HG02763 (cell line): ENCODE results near the gene ALDH18A1.
"Not testable (repeated sequence)": the region's sequence is repeated elsewhere in the genome, so short reads cannot be mapped to it uniquely, and the experiment has no call there.

Source experiments
- ATAC-seq: cut with Tn5 transposase; IDR thresholded peaks from one replicate; pipeline ENCODE4 v1.9.1; 2021; ENCODE audit warnings: mild to moderate bottlenecking, moderate library complexity; ENCODE audit not compliant: unreplicated experiment

Gene ALDH18A1

GRCh38 chr10:95651346-95652060, 5.0 kb downstream of the ALDH18A1 start:
- ATAC-seq = no peak

- ATAC-seq = no peak
Observed at GRCh38 chr10:95650232-95650631, 6.3 kb downstream of the ALDH18A1 start.

GRCh38 chr10:95648138-95648537, 8.4 kb downstream of the ALDH18A1 start:
- ATAC-seq = no peak

GRCh38 chr10:95646160-95646559, 10.4 kb downstream of the ALDH18A1 start:
- ATAC-seq = no peak

GRCh38 chr10:95644901-95645300, 11.6 kb downstream of the ALDH18A1 start:
- ATAC-seq = no peak

DNA sequence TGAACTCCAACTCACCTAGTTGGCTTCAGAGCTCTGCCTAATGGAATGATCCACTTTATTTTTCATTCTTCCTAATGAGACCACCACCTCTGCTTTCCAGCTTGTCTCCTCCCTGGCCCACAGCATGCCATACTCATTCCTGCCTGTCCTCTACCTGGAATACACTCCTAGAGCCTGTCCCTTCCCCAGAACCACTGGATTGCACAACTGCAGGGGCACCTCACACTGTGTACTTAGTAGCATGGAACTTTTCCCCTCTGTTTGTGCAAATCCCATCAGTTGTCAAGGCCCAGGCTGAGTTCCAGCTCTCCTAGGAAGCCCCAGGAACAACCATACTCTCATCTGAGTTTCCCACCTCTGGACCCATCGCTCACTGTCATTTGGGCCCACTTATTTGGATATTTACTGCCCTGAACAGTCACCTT, 15.6 kb downstream of the ALDH18A1 start:
- ATAC-seq = no peak

- ATAC-seq = no peak
Observed at GRCh38 chr10:95637911-95638310, 18.6 kb downstream of the ALDH18A1 start.

GRCh38 chr10:95637140-95637539, 19.4 kb downstream of the ALDH18A1 start:
- ATAC-seq = no peak

DNA sequence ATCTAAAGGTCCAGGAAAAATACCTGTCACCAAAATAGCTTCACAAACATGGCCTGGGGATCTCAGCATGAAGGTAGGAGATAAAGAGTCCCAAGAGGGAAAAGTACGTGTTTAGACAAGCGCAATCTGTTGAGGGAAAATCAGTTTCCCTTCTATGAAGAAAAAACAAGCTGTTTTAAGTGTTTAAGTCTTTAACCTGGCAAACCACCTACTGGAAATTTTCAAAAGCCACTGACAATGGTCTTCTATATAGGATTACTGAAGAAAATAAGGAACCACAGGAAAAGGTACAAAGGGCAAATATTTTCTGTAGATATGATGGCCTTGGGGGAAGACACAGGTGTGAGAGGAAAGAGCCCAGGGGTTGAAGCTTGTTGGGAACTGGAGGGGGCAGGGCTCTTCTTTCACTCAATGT, 21.2 kb downstream of the ALDH18A1 start:
- no peak for ATAC-seq

DNA sequence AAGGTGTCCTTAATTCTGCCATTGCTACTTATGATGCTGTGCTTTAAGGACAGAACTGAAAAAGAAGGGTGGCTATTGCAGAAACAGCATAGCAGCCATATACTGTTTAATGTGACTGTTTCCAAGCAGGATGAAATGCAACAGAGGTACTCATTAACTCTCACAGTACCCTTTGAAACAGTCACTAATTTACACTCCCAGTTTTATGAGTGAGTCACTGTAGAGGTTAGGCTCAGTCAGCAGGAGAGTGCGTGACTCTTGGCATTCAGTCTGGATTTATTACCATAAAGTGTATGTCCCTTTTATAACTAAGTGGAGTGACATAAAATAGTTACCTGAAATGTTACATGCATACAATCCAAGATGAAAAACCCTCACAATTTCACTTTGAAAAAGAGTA, 27.7 kb downstream of the ALDH18A1 start:
- no peak for ATAC-seq

- ATAC-seq = no peak
Observed at GRCh38 chr10:95626500-95626899, 30.0 kb downstream of the ALDH18A1 start.

DNA sequence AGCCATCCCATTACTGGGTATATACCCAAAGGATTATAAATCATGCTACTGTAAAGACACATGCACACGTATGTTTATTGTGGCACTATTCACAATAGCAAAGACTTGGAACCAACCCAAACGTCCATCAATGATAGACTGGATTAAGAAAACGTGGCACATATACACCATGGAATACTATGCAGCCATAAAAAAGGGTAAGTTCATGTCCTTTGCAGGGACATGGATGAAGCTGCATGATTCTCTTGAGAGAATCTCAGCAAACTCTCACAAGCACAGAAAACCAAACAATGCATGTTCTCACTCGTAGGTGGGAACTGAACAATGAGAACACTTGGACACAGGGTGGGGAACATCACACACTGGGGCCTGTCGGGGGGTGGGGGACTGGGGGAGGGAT, 36.1 kb downstream of the ALDH18A1 start:
- not testable (repeated sequence) for ATAC-seq

- no peak for ATAC-seq
Observed at GRCh38 chr10:95618101-95618500, 38.4 kb downstream of the ALDH18A1 start.

- ATAC-seq = no peak
Observed at GRCh38 chr10:95616446-95616845, 40.1 kb downstream of the ALDH18A1 start.

- ATAC-seq = no peak
Observed at GRCh38 chr10:95613330-95613729, 43.2 kb downstream of the ALDH18A1 start.

GRCh38 chr10:95610727-95611126, 45.8 kb downstream of the ALDH18A1 start:
- no peak for ATAC-seq

DNA sequence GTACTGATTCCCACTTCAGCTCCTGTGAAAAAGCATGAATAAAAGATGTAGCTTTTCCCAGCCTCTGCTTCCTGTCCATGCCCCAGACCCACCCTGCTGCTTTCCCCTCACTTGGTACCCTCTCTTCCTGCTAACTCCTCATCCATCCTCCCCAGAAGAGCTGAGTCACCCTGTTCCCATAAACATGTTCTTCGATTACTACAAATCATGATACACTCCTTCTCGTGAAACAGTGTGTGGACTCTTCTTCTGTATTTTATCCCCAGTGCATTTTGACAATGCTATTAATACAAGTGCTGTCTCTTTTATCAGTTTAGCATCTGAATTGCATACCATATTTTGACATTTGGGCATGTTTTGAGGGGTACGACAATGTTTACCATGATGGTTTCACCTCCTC, 49.6 kb downstream of the ALDH18A1 start:
- no peak for ATAC-seq

GRCh38 chr10:95605163-95605562, 51.3 kb downstream of the ALDH18A1 start:
- no peak for ATAC-seq

DNA sequence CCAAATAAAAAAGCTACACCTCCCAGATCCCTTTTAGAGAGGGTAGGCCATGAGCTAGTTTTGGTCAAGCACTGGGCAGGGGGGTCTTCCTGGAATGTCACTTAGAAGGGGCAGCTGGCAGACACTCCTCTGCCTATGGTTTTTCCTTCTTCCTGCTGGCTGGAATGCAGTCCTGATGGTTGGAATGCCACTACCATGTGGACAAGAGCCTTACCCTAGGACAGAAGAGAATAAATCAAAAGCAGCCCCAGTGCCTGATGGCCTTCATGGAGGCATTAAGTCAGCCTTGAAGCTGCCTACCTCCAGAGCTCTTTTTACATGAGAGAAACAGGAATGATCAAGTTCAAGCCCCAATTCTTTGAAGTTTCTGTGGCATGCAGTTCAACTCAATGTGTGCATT, 51.9 kb downstream of the ALDH18A1 start:
- ATAC-seq = no peak

GRCh38 chr10:95602382-95602781, 54.1 kb downstream of the ALDH18A1 start:
- no peak for ATAC-seq

- ATAC-seq = no peak
Observed at GRCh38 chr10:95601116-95601719, 55.3 kb downstream of the ALDH18A1 start.

DNA sequence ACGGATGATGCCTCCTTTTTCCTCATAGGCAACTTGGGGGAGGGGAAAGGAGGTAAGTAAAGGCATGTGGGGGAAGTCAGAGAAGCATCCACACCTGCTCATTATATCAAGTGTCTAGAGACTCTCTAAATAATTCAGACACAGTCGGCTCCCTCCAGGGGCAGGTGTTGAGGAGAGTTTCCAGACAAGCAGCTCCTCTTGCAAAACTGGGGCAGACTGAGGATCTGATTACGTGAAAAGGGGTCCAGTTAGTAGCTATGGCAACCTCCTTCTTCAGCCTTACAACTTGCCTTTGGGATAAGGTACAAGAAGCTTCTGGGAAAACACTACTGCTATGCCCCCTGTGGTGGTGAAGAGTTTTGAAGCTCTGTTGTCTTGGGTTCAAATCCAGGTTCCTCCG, 56.4 kb downstream of the ALDH18A1 start:
- ATAC-seq = no peak

GRCh38 chr10:95597788-95598187, 58.7 kb downstream of the ALDH18A1 start:
- no peak for ATAC-seq
